Liver (tissue), 9 donors: ENCODE results near the gene CRYL1. TPM values are rescaled to one million over a fixed set of nuclear protein-coding genes. Genes with fewer than 3 reads are reported as not detected.

ENCODE experiments used
- DNase-seq: peaks from one replicate; pipeline ENCODE4 v3.0.0-alpha.2; 2017; ENCODE audit warnings: low spot score
- H3K27ac ChIP-seq, 2 donors: one replicate each; pipeline ENCODE4 v1.7.0; 2013; ENCODE audit warnings: inconsistent platforms in 2 of 2, low read length in 2 of 2, control low read depth in 1 of 2, low read depth in 1 of 2, mild to moderate bottlenecking in 1 of 2
- H3K27me3 ChIP-seq, 4 donors: one replicate each; pipeline versions ENCODE4 v1.6.1 to v1.7.0; 2013; ENCODE audit warnings: low read length in 3 of 4, inconsistent platforms in 1 of 4, mild to moderate bottlenecking in 1 of 4, moderate library complexity in 1 of 4; ENCODE audit not compliant: control insufficient read depth in 4 of 4, insufficient read depth in 4 of 4
- H3K36me3 ChIP-seq, 4 donors: one replicate each; pipeline versions ENCODE4 v1.6.1 to v1.7.0; 2013; ENCODE audit warnings: low read length in 3 of 4, mild to moderate bottlenecking in 3 of 4, low read depth in 1 of 4, moderate library complexity in 1 of 4; ENCODE audit not compliant: control insufficient read depth in 4 of 4, insufficient read depth in 3 of 4
- H3K4me1 ChIP-seq, 4 donors: one replicate each; pipeline versions ENCODE4 v1.6.1 to v1.7.0; 2013; ENCODE audit warnings: low read length in 3 of 4, mild to moderate bottlenecking in 3 of 4, moderate library complexity in 1 of 4; ENCODE audit not compliant: control insufficient read depth in 4 of 4, insufficient read depth in 4 of 4
- H3K4me3 ChIP-seq, 3 donors: one replicate each; pipeline versions ENCODE4 v1.6.1 to v1.7.0; 2013; ENCODE audit warnings: low read length in 3 of 3, control low read depth in 1 of 3, low read depth in 1 of 3, mild to moderate bottlenecking in 1 of 3
- H3K9ac ChIP-seq, 2 donors: one replicate each; pipeline ENCODE4 v1.7.0; 2013; ENCODE audit warnings: low read length in 2 of 2, mild to moderate bottlenecking in 2 of 2, moderate library complexity in 2 of 2, control low read depth in 1 of 2, low read depth in 1 of 2
- H3K9me3 ChIP-seq, 4 donors: one replicate each; pipeline versions ENCODE4 v1.6.1 to v1.7.0; 2013; ENCODE audit warnings: low read length in 3 of 4; ENCODE audit not compliant: control insufficient read depth in 4 of 4
- ATF3 ChIP-seq: IDR thresholded peaks from 2 replicates; pipeline ENCODE4 v1.6.1; 2016; ENCODE audit warnings: antibody characterized with exemption
- CTCF ChIP-seq: fragments of 150-350 bp; IDR thresholded peaks from 2 replicates; pipeline ENCODE4 v1.5.1; 2017; ENCODE audit warnings: improper control_type of control experiment, low read depth, low read length; ENCODE audit not compliant: missing input control
- EGR1 ChIP-seq, 2 donors: IDR thresholded peaks; 2 replicates each; pipeline ENCODE4 v1.6.1; 2016 to 2018; ENCODE audit warnings: antibody characterized with exemption in 2 of 2, low read depth in 2 of 2
- FOXA1 ChIP-seq: IDR thresholded peaks from 2 replicates; pipeline ENCODE4 v1.6.1; 2016; ENCODE audit warnings: antibody characterized with exemption
- FOXA2 ChIP-seq: IDR thresholded peaks from 2 replicates; pipeline ENCODE4 v1.6.1; 2016; ENCODE audit warnings: antibody characterized with exemption
- GABPA ChIP-seq, 2 donors: IDR thresholded peaks in 1 of 2; conservative IDR thresholded peaks in 1 of 2; 2 replicates each; pipeline ENCODE4 v1.6.1; 2016; ENCODE audit warnings: antibody characterized with exemption in 2 of 2, mild to moderate bottlenecking in 1 of 2, moderate library complexity in 1 of 2
- HNF4A ChIP-seq, 2 donors: conservative IDR thresholded peaks; 2 replicates each; pipeline ENCODE4 v1.6.1; 2016; ENCODE audit warnings: antibody characterized with exemption in 2 of 2, mild to moderate bottlenecking in 2 of 2
- HNF4G ChIP-seq: IDR thresholded peaks from 2 replicates; pipeline ENCODE4 v1.6.1; 2016; ENCODE audit warnings: antibody characterized with exemption
- JUND ChIP-seq, 2 donors: IDR thresholded peaks; 2 replicates each; pipeline ENCODE4 v1.6.1; 2016; ENCODE audit warnings: antibody characterized with exemption in 2 of 2
- MAX ChIP-seq: IDR thresholded peaks from 2 replicates; pipeline ENCODE4 v1.6.1; 2016; ENCODE audit warnings: antibody characterized with exemption
- NR2F2 ChIP-seq: IDR thresholded peaks from 2 replicates; pipeline ENCODE4 v1.6.1; 2016; ENCODE audit warnings: antibody characterized with exemption
- RAD21 ChIP-seq, 2 donors: IDR thresholded peaks; 2 replicates each; pipeline ENCODE4 v1.6.1; 2016; ENCODE audit warnings: antibody characterized with exemption in 2 of 2, mild to moderate bottlenecking in 2 of 2
- REST ChIP-seq: IDR thresholded peaks from 2 replicates; pipeline ENCODE4 v1.6.1; 2016; ENCODE audit warnings: antibody characterized with exemption, mild to moderate bottlenecking
- RXRA ChIP-seq, 2 donors: IDR thresholded peaks; 2 replicates each; pipeline ENCODE4 v1.6.1; 2017 to 2018; ENCODE audit warnings: antibody characterized with exemption in 2 of 2, mild to moderate bottlenecking in 1 of 2
- SP1 ChIP-seq: IDR thresholded peaks from 2 replicates; pipeline ENCODE4 v1.6.1; 2018; ENCODE audit warnings: antibody characterized with exemption, mild to moderate bottlenecking
- TAF1 ChIP-seq: conservative IDR thresholded peaks from 2 replicates; pipeline ENCODE4 v1.6.1; 2016; ENCODE audit warnings: antibody characterized with exemption, mild to moderate bottlenecking
- YY1 ChIP-seq: IDR thresholded peaks from 2 replicates; pipeline ENCODE4 v1.6.1; 2016; ENCODE audit warnings: antibody characterized with exemption, mild to moderate bottlenecking
- ZBTB33 ChIP-seq: IDR thresholded peaks from 2 replicates; pipeline ENCODE4 v1.6.1; 2016; ENCODE audit warnings: antibody characterized with exemption
- WGBS: extraction: QIAGEN DNeasy Blood & Tissue Kit; methylation state at CpG from one replicate; pipeline ENCODE4 v1.1.7; 2013; 5-methylcytosine and 5-hydroxymethylcytosine counted together
- polyA plus RNA-seq, 2 donors: library from polyadenylated mRNA; stranded (reverse) in 1 of 2; unstranded in 1 of 2; fragments of 200-250 nt in 1 of 2; fragments of >200 nt in 1 of 2; fragmentation: Nextera tagmentation in 1 of 2; extraction: Ambion mirVana in 1 of 2; gene quantifications; one replicate each; pipeline versions ENCODE4 v1.2.1 to v1.2.3, GENCODE V29; 2013 to 2015
- total RNA-seq, 2 donors: library from RNA; depleted of rRNA; stranded (reverse); fragments of >200 nt; gene quantifications; one replicate each; pipeline ENCODE4 v1.2.3, GENCODE V29; 2014
- donor health status: healthy.
- donor health status: healthy.
- donor health status: healthy.
- donor health status: healthy.
- donor health status: healthy.

Gene CRYL1
- total and polyA plus RNA-seq, 4 donors = 87.8 to 179 (median 168) TPM

GRCh38 chr13:20558982-20559381 lies 33.3 kb upstream of the CRYL1 start:
- Histone ChIP-seq H3K9me3 (no peaks in the 10 kb centered on the region), H3K27ac (peak overlapping the region; percentile 62 to 82), H3K27me3 (no peaks in the 10 kb centered on the region), H3K9ac (no peak overlapping the region), H3K4me1 (peaks cover 4 to 31% (median 21%) of the 10 kb centered on the region in 4 donors), H3K36me3 (no peaks in the 10 kb centered on the region), H3K4me3 (no peak overlapping the region)
- peak; percentile 84 for TF ChIP-seq REST
- TF ChIP-seq TAF1 = no peak
- 77% methylated on average over 3 of the region's 3 CpGs for WGBS
- DNase-seq = no peak

- H3K9me3 ChIP-seq = no peaks in the 10 kb centered on the region
- H3K4me3 ChIP-seq = no peak overlapping the region
- peaks cover 1 to 27% (median 9%) of the 10 kb centered on the region in 4 donors for H3K4me1 ChIP-seq
- 50% methylated on average over 3 of the region's 3 CpGs for WGBS
- peak overlapping the region; percentile 37 to 66 for H3K27ac ChIP-seq
- no peak for DNase-seq
- no peaks in the 10 kb centered on the region for H3K27me3 ChIP-seq
- TF ChIP-seq CTCF (no peak), RAD21 (IDR thresholded peaks at IDR 0.05) (peak; percentile 12 to 46), JUND (IDR thresholded peaks at IDR 0.05) (no peak), MAX (no peak), YY1 (peak; percentile 71), TAF1 (no peak), ZBTB33 (no peak), SP1 (peak; percentile 46), HNF4A (conservative IDR thresholded peaks at IDR 0.05) (peak; percentile 25 to 41), EGR1 (IDR thresholded peaks at IDR 0.05; ENCODE audit: low read depth in 2 of 2) (no peak), FOXA1 (no peak), NR2F2 (no peak), REST (peak; percentile 19), HNF4G (no peak), GABPA (IDR thresholded peaks at IDR 0.05 in 1 of 2, conservative IDR thresholded peaks at IDR 0.05 in 1 of 2) (no peak), RXRA (IDR thresholded peaks at IDR 0.05) (peak; percentile 56 to 76), FOXA2 (peak; percentile 30), ATF3 (no peak)
- H3K9ac ChIP-seq = no peak overlapping the region
- H3K36me3 ChIP-seq = no peaks in the 10 kb centered on the region
Measured at GRCh38 chr13:20553311-20553710, 27.7 kb upstream of the CRYL1 start.
